ENCODE measurements around the gene HOXD3.

GRCh38 chr2:176146101-176146500 lies 11.0 kb upstream of the HOXD3 start:
- TF ChIP-seq CTCF (IDR thresholded peaks at IDR 0.05): no peak
- no peak for TF ChIP-seq POLR2A (IDR thresholded peaks at IDR 0.05; ENCODE audit: low read depth)
